ENCODE data around the gene CLCN7. TPM values are rescaled to one million over a fixed set of nuclear protein-coding genes. Genes with fewer than 3 reads are reported as not detected.

CLCN7 gene
- total RNA-seq, 6 donors from 2014 or later = 78.0 to 463 (median 147) TPM

GRCh38 chr16:1499756-1500464, 25.1 kb upstream of the CLCN7 start:
- Histone ChIP-seq H3K27ac (no peak overlapping the region), H3K9me3 (no peaks in the 10 kb centered on the region), H3K4me3 (no peak overlapping the region), H3K4me1 (peaks cover 0 to 1% (median 0%) of the 10 kb centered on the region in 4 donors), H3K36me3 (peaks cover 9 to 84% (median 64%) of the 10 kb centered on the region in 4 donors), H3K27me3 (no peaks in the 10 kb centered on the region)
- peak in 1 of 2 donors; percentile 80 for DNase-seq
- ATAC-seq (ENCODE audit: low FRiP score in 2 of 2) = no peak
- WGBS, 2 donors = 92% methylated on average over 10 to 35 of the region's 36 CpGs
- TF ChIP-seq EP300 (IDR thresholded peaks at IDR 0.05) (no peak), POLR2AphosphoS5 (IDR thresholded peaks at IDR 0.05) (no peak), POLR2A (IDR thresholded peaks at IDR 0.05) (no peak), CTCF (IDR thresholded peaks at IDR 0.05) (no peak)

DNA sequence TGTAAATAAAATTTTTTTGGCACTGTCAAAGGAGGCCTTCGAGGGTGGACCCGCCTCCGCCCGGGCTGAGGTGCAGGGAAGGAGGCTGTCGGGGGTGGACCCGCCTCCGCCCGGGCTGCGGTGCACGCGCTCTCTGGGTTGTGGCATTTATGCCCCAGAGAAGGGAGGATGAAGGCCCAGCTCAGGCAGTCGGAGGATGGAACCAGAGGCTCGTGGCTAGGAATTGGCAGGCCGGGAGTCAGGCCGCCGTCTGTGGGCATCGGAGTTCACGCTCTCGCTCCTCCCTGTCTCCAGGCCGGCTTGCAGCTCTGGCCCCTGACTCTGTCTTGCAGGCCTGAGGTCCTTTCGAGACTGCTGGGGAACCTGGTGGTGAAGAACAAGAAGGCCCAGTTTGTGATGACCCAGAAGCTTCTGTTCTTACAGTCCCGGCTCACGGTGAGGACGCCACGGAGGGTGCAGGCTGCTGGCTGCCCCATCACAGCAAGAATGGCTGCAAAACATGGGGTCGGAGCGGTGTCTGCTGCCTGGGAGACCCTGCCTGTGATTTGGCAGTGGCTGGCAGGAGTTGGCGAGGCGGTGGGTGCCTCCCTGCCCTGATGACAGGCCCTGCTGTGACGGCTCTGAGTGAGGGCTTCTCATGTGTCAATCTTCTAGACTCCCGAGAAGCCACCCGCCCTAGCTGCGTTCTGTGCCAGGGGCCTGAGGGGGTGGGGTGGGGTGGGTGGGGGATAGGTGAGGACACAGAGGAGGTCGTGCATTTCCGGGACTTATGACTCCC, 24.3 kb upstream of the CLCN7 start:
- peak in 1 of 2 donors; percentile 82 for DNase-seq
- ATAC-seq (ENCODE audit: low FRiP score in 2 of 2) = no peak
- H3K4me3 ChIP-seq = no peak overlapping the region
- no peak overlapping the region for H3K27ac ChIP-seq
- peaks cover 8 to 9% (median 8%) of the 10 kb centered on the region in 4 donors for H3K4me1 ChIP-seq
- H3K27me3 ChIP-seq = no peaks in the 10 kb centered on the region
- H3K36me3 ChIP-seq = peaks cover 9 to 86% (median 66%) of the 10 kb centered on the region in 4 donors
- no peak for TF ChIP-seq CTCF (IDR thresholded peaks at IDR 0.05)
- TF ChIP-seq POLR2AphosphoS5 (IDR thresholded peaks at IDR 0.05) = no peak
- no peak for TF ChIP-seq EP300 (IDR thresholded peaks at IDR 0.05)
- no peak for TF ChIP-seq POLR2A (IDR thresholded peaks at IDR 0.05)
- no peaks in the 10 kb centered on the region for H3K9me3 ChIP-seq
- 93% methylated on average over 15 to 34 of the region's 35 CpGs for WGBS, 2 donors

- no peak for TF ChIP-seq POLR2AphosphoS5 (IDR thresholded peaks at IDR 0.05)
- H3K27me3 ChIP-seq = no peaks in the 10 kb centered on the region
- 92 to 99% methylated on average over 15 to 21 of the region's 21 CpGs for WGBS, 2 donors
- H3K9me3 ChIP-seq = no peaks in the 10 kb centered on the region
- DNase-seq (peak in 1 of 2 donors; percentile 69), ATAC-seq (ENCODE audit: low FRiP score in 2 of 2) (no peak)
- H3K36me3 ChIP-seq = peaks cover 6 to 73% (median 53%) of the 10 kb centered on the region in 4 donors
- no peak overlapping the region for H3K4me3 ChIP-seq
- no peak overlapping the region for H3K27ac ChIP-seq
- H3K4me1 ChIP-seq = peaks cover 17 to 25% (median 18%) of the 10 kb centered on the region in 4 donors
Measured at GRCh38 chr16:1497014-1497598, 22.3 kb upstream of the CLCN7 start.

- Histone ChIP-seq H3K4me3 (no peak overlapping the region), H3K9me3 (no peaks in the 10 kb centered on the region), H3K4me1 (peaks cover 17 to 25% (median 18%) of the 10 kb centered on the region in 4 donors), H3K36me3 (peaks cover 3 to 67% (median 46%) of the 10 kb centered on the region in 4 donors), H3K27ac (no peak overlapping the region), H3K27me3 (no peaks in the 10 kb centered on the region)
- 92 to 94% methylated on average over 17 to 25 of the region's 25 CpGs for WGBS, 2 donors
- no peak for DNase-seq
- no peak for ATAC-seq (ENCODE audit: low FRiP score in 2 of 2)
- no peak for TF ChIP-seq CTCF (IDR thresholded peaks at IDR 0.05)
- no peak for TF ChIP-seq POLR2A (IDR thresholded peaks at IDR 0.05)
- no peak for TF ChIP-seq POLR2AphosphoS5 (IDR thresholded peaks at IDR 0.05)
- no peak for TF ChIP-seq EP300 (IDR thresholded peaks at IDR 0.05)
Measured at GRCh38 chr16:1496464-1496863, 21.6 kb upstream of the CLCN7 start.

DNA sequence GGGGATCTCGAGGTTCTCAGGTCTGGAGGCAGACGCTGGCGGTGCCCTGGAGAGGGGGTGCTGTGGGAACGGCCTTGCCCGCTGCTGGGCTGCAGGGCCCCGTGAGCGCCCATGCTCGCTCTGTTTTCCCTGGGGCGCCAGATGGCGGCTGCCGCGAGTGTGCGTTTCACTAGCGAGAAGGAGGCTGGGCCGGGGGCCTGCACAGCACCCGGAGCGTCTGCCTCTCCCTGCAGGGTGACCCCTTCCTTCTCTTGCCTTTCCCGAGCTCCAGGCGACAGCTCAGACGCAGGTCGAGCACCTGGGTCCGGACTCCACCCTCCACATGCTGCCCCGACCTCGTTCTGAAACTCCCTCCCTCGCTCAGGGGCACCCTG, 21.0 kb upstream of the CLCN7 start:
- Histone ChIP-seq H3K4me3 (no peak overlapping the region), H3K9me3 (no peaks in the 10 kb centered on the region), H3K36me3 (peaks cover 3 to 61% (median 40%) of the 10 kb centered on the region in 4 donors), H3K27me3 (no peaks in the 10 kb centered on the region), H3K27ac (no peak overlapping the region), H3K4me1 (peaks cover 17 to 25% (median 18%) of the 10 kb centered on the region in 4 donors)
- DNase-seq (peak in 1 of 2 donors; percentile 86), ATAC-seq (ENCODE audit: low FRiP score in 2 of 2) (no peak)
- no peak for TF ChIP-seq POLR2AphosphoS5 (IDR thresholded peaks at IDR 0.05)
- no peak for TF ChIP-seq EP300 (IDR thresholded peaks at IDR 0.05)
- TF ChIP-seq CTCF (IDR thresholded peaks at IDR 0.05) = no peak
- TF ChIP-seq POLR2A (IDR thresholded peaks at IDR 0.05) = no peak
- 95 to 96% methylated on average over 19 to 25 of the region's 25 CpGs for WGBS, 2 donors

All from upper lobe of left lung (tissue), 6 donors.